Tongue (tissue), 2 donors: Measurements from ENCODE around the gene PTCHD1. TPM values are rescaled to one million over a fixed set of nuclear protein-coding genes. Genes with fewer than 3 reads are reported as not detected.

Source experiments
- DNase-seq: peaks from one replicate; pipeline ENCODE4 v3.0.0-alpha.2; 2015
- total RNA-seq: library from RNA; depleted of rRNA; stranded (reverse); fragments of >200 nt; gene quantifications from one replicate; pipeline ENCODE4 v1.2.3, GENCODE V29; 2014

The PTCHD1 gene
- total RNA-seq: 0.31 TPM

GRCh38 chrX:23334848-23335599 is at the start of gene PTCHD1:
Gene PTCHD1, plus strand, starts transcription at chrX:23334849. Its CDS starts 27 bp downstream, at chrX:23334876.
- peak; percentile 4 for DNase-seq

GRCh38 chrX:23286731-23287130 is 47.9 kb upstream of the PTCHD1 start:
- no peak for DNase-seq

- no peak for DNase-seq
These were observed 47.4 kb upstream of the PTCHD1 start for GRCh38 chrX:23287191-23287725.

- DNase-seq: peak; percentile 57
These were observed 42.2 kb upstream of the PTCHD1 start for GRCh38 chrX:23292354-23292987.

GRCh38 chrX:23292988-23293651 is 41.5 kb upstream of the PTCHD1 start:
- DNase-seq: peak; percentile 91

GRCh38 chrX:23304881-23305280 is 29.8 kb upstream of the PTCHD1 start:
- no peak for DNase-seq

- DNase-seq: no peak
These were observed 22.9 kb upstream of the PTCHD1 start for GRCh38 chrX:23311731-23312130.

GRCh38 chrX:23312136-23312535 is 22.5 kb upstream of the PTCHD1 start:
- no peak for DNase-seq

- peak; percentile 20 for DNase-seq
These were observed 16.6 kb upstream of the PTCHD1 start for GRCh38 chrX:23317799-23318724.

- DNase-seq: peak; percentile 3
These were observed 7.5 kb upstream of the PTCHD1 start for GRCh38 chrX:23327104-23327503.

- DNase-seq: peak; percentile 1
These were observed 2.9 kb upstream of the PTCHD1 start for GRCh38 chrX:23331701-23332100.

GRCh38 chrX:23332101-23332887 is 2.4 kb upstream of the PTCHD1 start:
- peak; percentile 6 for DNase-seq

- DNase-seq: peak; percentile 11
These were observed 1.5 kb upstream of the PTCHD1 start for GRCh38 chrX:23332888-23333821.

- DNase-seq: peak; percentile 22
These were observed 668 bp upstream of the PTCHD1 start for GRCh38 chrX:23333842-23334520.

GRCh38 chrX:23334521-23334847 is 165 bp upstream of the PTCHD1 start:
- no peak for DNase-seq

- DNase-seq: no peak
These were observed 3.7 kb downstream of the PTCHD1 start for GRCh38 chrX:23338334-23338733.

GRCh38 chrX:23341452-23341851 is 6.8 kb downstream of the PTCHD1 start:
- DNase-seq: no peak

- DNase-seq: no peak
These were observed 9.7 kb downstream of the PTCHD1 start for GRCh38 chrX:23344238-23344903.

GRCh38 chrX:23344904-23345271 is 10.2 kb downstream of the PTCHD1 start:
- DNase-seq: no peak
